ENCODE results near the gene SETX. TPM values are rescaled to one million over a fixed set of nuclear protein-coding genes. Genes with fewer than 3 reads are reported as not detected.

SETX gene
- polyA plus RNA-seq, 1 experiment: 15.3 TPM

GRCh38 chr9:132356324-132356924, 1.6 kb upstream of the SETX start:
- CTCF ChIA-PET: no interaction called here
- no peak for TF ChIP-seq CTCF (IDR thresholded peaks at IDR 0.05; ENCODE audit: insufficient read depth, low read depth, low read length)

GRCh38 chr9:132351404-132352045, 3.3 kb downstream of the SETX start:
- H3K27me3 ChIP-seq (ENCODE audit: control insufficient read depth, insufficient read depth, low read length): no peaks in the 10 kb centered on the region
- H3K36me3 ChIP-seq (ENCODE audit: control insufficient read depth, insufficient read depth, low read length): peaks cover 4% of the 10 kb centered on the region
- ChIA-PET POLR2A (no interaction called here), CTCF (interaction anchor here (0.8 to 1.3 kb wide), 2 partner anchors 17 to 92 kb away, joined by 3 to 4 read pairs; no protein-coding TSS in a partner anchor)
- no peak for TF ChIP-seq CTCF (IDR thresholded peaks at IDR 0.05; ENCODE audit: insufficient read depth, low read depth, low read length)
- no peak for DNase-seq (ENCODE audit: low read depth)
- H3K4me3 ChIP-seq (ENCODE audit: low read depth, low read length): no peak overlapping the region

More at GRCh38 chr9:132356324-132356924, 1.6 kb upstream of the SETX start:
- peaks cover 4% of the 10 kb centered on the region; the same call in 1 of the 2 replicates for H3K36me3 ChIP-seq (ENCODE audit: control insufficient read depth, insufficient read depth, low read length)
- DNase-seq (ENCODE audit: low read depth): no peak
- no peak overlapping the region for H3K4me3 ChIP-seq (ENCODE audit: low read depth, low read length)
- POLR2A ChIA-PET: no interaction called here
- H3K27me3 ChIP-seq (ENCODE audit: control insufficient read depth, insufficient read depth, low read length): no peaks in the 10 kb centered on the region

GRCh38 chr9:132350861-132351315, 3.9 kb downstream of the SETX start:
- H3K36me3 ChIP-seq (ENCODE audit: control insufficient read depth, insufficient read depth, low read length): peaks cover 4% of the 10 kb centered on the region
- H3K4me3 ChIP-seq (ENCODE audit: low read depth, low read length): no peak overlapping the region
- no peak for DNase-seq (ENCODE audit: low read depth)

GRCh38 chr9:132348676-132349075, 6.1 kb downstream of the SETX start:
- ChIA-PET POLR2A (no interaction called here), CTCF (no interaction called here)
- DNase-seq (ENCODE audit: low read depth): no peak
- TF ChIP-seq CTCF (IDR thresholded peaks at IDR 0.05; ENCODE audit: insufficient read depth, low read depth, low read length): no peak
- no peak overlapping the region for H3K4me3 ChIP-seq (ENCODE audit: low read depth, low read length)
- peaks cover 14% of the 10 kb centered on the region for H3K36me3 ChIP-seq (ENCODE audit: control insufficient read depth, insufficient read depth, low read length)
- H3K27me3 ChIP-seq (ENCODE audit: control insufficient read depth, insufficient read depth, low read length): no peaks in the 10 kb centered on the region

More at GRCh38 chr9:132350861-132351315, 3.9 kb downstream of the SETX start:
- TF ChIP-seq CTCF (IDR thresholded peaks at IDR 0.05; ENCODE audit: insufficient read depth, low read depth, low read length): no peak
- POLR2A ChIA-PET: no interaction called here
- CTCF ChIA-PET: interaction anchor here (1.3 kb wide), 1 partner anchor 18 kb away, joined by 3 read pairs; no protein-coding TSS in a partner anchor
- no peaks in the 10 kb centered on the region for H3K27me3 ChIP-seq (ENCODE audit: control insufficient read depth, insufficient read depth, low read length)

GRCh38 chr9:132346177-132346576, 8.6 kb downstream of the SETX start:
- ChIA-PET CTCF (no interaction called here), POLR2A (no interaction called here)
- Histone ChIP-seq H3K4me3 (ENCODE audit: low read depth, low read length) (no peak overlapping the region), H3K36me3 (ENCODE audit: control insufficient read depth, insufficient read depth, low read length) (peaks cover 17% of the 10 kb centered on the region), H3K27me3 (ENCODE audit: control insufficient read depth, insufficient read depth, low read length) (no peaks in the 10 kb centered on the region)
- TF ChIP-seq CTCF (IDR thresholded peaks at IDR 0.05; ENCODE audit: insufficient read depth, low read depth, low read length): no peak
- no peak for DNase-seq (ENCODE audit: low read depth)
